IPS DF 19.7 (cell line): ENCODE results near the gene NFATC2.

Experiments
- DNase-seq: peaks from one replicate; pipeline ENCODE4 v3.0.0-alpha.2; 2013; ENCODE audit warnings: low read depth, low spot score

The NFATC2 gene

DNA sequence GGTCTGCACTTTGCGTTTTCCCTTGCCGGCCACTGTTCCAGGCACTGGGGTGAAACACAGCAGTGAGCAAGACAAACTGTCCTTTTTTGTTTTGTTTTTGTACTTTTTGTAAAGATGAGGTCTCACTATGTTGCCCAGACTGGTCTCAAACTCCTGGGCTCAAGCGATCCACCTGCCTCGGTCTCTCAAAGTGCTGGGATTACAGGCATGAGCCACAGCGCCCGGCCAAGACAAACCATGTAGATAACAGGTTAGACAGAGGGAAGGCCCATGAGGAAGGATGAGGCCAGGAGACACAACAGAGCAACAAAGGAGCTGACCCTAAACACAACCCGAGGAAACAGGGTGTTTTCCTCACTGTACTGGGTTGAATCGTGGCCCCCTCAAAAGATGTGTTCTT, 165.4 kb downstream of the NFATC2 start:
- DNase-seq, result no peak

GRCh38 chr20:51376111-51376510, 166.4 kb downstream of the NFATC2 start:
- DNase-seq, result no peak

DNA sequence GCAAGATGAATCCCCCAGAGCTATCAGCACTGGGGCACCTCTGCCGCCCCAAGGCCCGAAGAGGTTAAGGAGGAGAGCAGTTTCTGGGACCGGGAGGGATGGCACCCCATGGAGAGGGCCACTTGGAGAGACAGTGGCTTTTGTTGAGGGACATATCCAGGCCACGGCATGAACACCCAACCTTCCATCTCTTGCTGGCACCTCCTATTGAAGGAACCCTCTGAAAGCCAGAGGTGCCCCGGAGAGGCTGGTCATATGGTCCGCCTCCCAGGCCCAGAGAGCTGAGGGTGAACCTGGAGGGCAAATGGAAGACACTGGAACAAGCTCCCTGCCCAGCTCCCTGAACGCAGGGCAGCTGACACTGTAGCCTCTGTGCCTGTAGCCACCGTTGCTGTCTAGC, 167.0 kb downstream of the NFATC2 start:
- DNase-seq, result no peak

GRCh38 chr20:51374961-51375360, 167.6 kb downstream of the NFATC2 start:
- no peak for DNase-seq

DNA sequence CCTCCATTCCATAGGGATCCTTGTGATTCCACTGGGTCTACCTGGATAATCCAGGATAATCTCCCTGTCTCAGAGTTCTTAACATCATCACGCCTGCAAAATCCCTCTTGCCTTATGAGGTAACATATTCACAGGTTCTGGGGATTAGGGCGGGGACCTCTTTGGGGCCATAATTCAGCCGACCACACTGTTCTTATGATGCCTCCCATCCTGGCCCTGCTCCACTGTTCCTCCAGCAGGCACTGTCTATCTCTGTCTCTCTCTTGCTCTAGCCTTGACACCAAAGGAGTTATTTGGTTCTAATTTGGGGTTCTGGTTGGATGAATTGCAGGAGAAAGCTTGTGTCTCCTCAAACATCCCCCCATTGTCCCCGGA, 168.1 kb downstream of the NFATC2 start:
- no peak for DNase-seq

DNA sequence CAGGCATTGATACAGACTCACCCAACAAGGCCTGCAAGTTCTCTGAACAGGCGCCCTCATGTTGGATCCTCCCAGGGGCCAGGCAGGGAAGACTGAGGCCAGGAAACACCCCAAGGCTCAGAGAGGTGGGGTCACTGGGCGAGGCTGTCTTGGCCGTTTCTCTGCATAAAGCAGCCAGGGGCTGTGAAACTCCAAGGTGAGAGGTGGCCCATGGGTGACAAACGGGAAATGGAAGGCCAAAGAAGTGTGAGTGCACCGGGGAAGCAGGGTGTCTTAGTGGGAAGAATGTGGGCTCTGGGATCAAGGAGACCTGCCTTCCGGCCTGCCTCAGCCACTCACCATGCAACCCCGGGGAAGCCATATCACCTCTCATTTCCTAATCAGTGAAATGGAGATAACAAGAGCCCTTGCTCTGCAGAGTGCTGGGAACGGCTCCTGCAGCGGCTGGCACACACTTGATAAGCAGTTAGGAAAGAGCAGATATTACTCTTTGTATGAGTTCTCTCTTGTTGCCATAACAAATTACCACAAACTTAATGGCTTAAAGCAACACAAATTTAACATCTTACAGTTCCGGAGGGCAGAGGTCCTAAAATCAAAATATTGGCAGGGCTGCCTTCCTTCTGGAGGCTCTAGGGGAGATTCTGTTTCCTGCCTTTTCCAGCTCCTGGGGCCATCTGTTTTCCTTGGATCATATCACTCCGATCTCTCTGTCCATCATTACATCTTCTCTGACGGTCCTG, 168.6 kb downstream of the NFATC2 start:
- no peak for DNase-seq

GRCh38 chr20:51372966-51373365, 169.6 kb downstream of the NFATC2 start:
- DNase-seq, result no peak

DNA sequence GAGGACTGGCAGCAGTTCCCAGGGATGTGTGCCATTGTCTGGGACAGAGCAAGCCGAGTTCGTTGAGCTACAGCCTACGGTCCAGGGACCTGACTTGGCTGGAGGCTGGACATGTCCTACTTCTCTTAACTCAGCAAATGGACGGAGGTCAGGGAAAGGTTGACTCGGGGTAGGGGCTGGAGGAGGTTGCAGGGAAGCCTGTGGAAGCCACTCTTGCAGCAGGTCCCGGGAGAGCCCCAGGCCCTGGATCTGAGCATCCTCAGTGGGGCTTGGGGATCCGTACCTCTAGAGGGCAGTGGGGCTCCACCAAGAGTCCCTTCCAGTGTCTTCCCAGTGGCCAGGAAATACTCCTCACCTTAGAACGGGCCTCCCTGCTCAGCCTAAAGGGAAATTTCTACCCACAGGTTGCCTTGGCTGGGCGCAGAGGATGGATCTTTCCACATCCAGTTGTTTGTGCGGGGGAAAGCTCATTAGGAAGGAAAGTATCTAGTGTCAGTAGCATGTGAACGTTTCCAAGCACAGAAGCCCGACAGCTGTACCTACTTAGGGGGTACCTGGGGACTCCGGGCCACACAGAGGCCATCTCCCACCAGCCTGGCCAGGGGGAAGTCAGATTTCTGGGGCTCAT, 170.2 kb downstream of the NFATC2 start:
- DNase-seq, result peak; percentile 52

GRCh38 chr20:51371720-51372119, 170.8 kb downstream of the NFATC2 start:
- DNase-seq, result no peak

GRCh38 chr20:51369503-51369902, 173.0 kb downstream of the NFATC2 start:
- no peak for DNase-seq

- no peak for DNase-seq
Observed at GRCh38 chr20:51368461-51369211, 173.9 kb downstream of the NFATC2 start.

GRCh38 chr20:51366155-51366886, 176.2 kb downstream of the NFATC2 start:
- no peak for DNase-seq

DNA sequence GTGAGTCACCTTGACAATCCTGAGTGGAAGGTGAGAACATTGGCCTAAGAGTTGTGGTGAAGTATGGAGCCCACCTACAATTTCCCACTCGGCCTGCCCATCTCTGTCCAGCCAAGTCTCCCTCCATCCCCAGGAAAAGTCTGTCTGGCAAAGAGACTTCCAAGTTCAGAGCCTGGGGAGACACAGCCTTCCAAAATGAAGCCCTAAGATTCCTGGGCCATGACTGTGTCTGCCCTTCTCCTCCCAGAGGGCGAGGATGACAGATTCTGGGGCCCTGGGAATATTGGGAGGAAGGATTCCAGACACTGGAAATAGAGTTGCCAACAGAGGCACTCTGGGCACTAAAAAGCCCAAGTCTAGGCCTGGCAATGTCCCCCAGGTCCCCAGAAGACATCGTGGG, 176.8 kb downstream of the NFATC2 start:
- no peak for DNase-seq

DNA sequence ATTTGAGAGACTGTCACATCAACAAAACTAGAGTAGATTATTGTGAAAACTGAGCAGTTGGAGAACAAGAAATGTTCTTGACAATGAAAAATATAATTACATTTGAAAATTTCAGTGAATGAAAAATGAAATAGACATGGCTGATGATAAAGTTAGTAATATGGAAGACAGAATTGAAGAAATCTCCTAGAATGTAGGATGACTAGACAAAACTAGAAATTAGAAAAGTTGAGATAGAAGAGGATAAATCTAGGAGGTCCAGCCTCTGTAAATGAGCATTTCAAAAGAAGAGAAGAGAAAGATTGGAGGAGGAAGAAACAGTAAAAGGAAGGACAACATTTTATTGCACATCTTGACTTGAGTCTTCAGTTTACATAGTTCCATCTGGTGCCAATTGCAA, 178.7 kb downstream of the NFATC2 start:
- no peak for DNase-seq

- DNase-seq, result no peak
Observed at GRCh38 chr20:51363378-51363777, 179.1 kb downstream of the NFATC2 start.

- DNase-seq, result no peak
Observed at GRCh38 chr20:51362254-51362653, 180.3 kb downstream of the NFATC2 start.

GRCh38 chr20:51361258-51361657, 181.3 kb downstream of the NFATC2 start:
- no peak for DNase-seq

- DNase-seq, result no peak
Observed at GRCh38 chr20:51360451-51361201, 181.9 kb downstream of the NFATC2 start.

DNA sequence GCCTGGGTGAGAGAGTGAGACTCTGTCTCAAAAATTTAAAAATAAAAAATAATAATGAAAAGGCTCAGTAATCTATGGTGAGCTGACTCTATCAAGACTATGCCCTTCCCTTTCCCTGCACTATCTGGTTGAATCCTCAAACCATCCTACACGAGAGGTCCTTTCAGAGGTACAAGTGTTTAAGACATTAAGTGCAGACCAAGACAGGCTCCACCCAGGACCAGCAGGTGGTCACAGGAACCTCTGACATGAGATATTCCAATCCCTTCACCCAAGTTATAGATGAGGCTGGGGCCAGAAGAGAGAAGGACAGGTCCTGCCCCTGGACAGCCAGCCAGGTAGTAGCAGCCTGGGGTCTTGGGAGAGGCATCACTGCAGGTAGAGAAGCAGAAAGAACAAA, 182.6 kb downstream of the NFATC2 start:
- DNase-seq, result no peak

GRCh38 chr20:51359401-51359800, 183.1 kb downstream of the NFATC2 start:
- DNase-seq, result no peak

DNA sequence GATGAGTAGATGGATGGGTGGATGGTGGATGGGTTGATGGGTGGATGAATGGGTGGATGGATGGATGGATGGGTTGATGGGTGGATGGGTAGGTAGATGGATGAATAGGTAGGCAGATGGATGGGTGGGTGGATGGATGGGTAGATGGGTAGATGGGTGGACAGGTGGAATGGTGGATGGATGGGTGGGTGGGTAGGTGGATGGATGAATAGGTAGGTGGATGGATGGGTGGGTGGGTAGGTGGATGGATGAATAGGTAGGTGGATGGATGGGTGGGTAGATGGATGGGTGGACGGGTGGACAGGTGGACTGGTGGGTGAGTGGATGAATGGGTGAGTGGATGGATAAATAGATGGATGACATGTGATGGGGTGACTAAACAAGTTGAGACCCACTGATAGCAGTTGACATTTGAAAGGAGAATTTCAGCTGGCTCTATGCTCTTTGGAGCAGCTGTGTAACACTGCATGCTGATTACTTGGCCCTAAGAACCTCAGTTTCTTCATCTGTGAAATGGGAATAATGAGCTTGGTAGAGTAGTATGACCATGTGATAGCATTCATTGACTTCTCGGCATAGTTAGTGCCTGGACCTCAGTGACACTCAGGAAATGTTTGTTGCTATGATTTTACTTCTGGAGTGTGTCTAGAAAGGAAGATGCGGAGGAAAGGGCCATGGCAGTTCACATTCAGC, 184.3 kb downstream of the NFATC2 start:
- no peak for DNase-seq
